Measurements from ENCODE around the gene HNRNPAB.

DNA sequence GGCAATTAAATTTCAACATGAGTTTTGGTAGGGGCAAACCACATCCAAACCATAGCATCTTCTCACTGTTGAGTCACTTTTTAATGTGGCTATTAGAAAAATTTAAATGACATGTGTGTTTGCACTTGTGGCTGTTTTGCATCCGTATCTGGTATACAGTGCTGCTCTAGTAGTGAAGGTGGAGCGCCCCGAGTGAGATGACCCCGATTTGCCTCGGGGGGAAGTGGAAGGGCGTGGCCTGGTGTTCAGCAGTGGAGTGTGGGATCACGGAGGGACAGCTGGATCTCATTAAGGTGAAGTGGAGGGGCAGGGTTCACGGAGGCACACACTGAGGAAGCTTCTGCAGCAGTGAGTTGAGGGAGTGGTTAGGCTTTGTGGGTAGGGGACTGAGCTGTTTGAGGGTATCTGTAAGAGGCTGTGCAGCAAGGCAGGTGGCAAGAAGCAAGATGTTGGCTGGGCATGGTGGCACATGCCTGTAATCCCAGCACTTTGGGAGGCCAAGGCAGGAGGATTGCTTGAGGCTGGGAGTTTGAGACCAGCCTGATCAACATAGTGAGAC lies 11.0 kb upstream of the HNRNPAB start:
- TF ChIP-seq, protein P1, sequence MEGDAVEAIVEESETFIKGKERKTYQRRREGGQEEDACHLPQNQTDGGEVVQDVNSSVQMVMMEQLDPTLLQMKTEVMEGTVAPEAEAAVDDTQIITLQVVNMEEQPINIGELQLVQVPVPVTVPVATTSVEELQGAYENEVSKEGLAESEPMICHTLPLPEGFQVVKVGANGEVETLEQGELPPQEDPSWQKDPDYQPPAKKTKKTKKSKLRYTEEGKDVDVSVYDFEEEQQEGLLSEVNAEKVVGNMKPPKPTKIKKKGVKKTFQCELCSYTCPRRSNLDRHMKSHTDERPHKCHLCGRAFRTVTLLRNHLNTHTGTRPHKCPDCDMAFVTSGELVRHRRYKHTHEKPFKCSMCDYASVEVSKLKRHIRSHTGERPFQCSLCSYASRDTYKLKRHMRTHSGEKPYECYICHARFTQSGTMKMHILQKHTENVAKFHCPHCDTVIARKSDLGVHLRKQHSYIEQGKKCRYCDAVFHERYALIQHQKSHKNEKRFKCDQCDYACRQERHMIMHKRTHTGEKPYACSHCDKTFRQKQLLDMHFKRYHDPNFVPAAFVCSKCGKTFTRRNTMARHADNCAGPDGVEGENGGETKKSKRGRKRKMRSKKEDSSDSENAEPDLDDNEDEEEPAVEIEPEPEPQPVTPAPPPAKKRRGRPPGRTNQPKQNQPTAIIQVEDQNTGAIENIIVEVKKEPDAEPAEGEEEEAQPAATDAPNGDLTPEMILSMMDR (IDR thresholded peaks at IDR 0.05): no peak
- no peak for TF ChIP-seq POLR2A (IDR thresholded peaks at IDR 0.05)

All from testis (tissue), 2 donors.